Kasumi-1 (cell line): ENCODE data around the gene TCP1.
"Not testable (repeated sequence)": the region's sequence is repeated elsewhere in the genome, so short reads cannot be mapped to it uniquely, and the experiment has no call there.

ENCODE experiments used
- DNase-seq, 2 experiments: peaks; one replicate each; lab custom pipeline; 2025; lab: John Stamatoyannopoulos, UW

Gene TCP1

DNA sequence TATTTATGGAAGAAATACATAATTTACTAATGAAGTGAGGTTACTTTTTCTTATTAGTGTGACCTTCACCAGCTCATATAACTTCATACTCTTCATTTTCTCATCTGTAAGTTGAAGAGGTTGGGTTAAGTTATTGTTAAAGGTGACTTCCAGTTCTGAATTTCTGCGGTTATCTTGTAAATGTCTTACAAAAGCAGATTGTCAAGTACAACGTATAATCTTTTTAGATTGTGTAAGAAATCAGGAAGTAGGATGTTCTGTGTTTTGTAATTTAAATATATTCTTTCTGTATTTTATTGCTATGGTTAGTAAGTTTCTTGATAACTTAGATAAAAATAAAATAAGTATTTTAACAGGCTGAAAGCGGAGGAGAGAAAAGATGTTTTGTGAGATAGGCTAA, 50.1 kb downstream of the TCP1 start:
- DNase-seq = peak in 1 of 2 experiments; percentile 9

DNA sequence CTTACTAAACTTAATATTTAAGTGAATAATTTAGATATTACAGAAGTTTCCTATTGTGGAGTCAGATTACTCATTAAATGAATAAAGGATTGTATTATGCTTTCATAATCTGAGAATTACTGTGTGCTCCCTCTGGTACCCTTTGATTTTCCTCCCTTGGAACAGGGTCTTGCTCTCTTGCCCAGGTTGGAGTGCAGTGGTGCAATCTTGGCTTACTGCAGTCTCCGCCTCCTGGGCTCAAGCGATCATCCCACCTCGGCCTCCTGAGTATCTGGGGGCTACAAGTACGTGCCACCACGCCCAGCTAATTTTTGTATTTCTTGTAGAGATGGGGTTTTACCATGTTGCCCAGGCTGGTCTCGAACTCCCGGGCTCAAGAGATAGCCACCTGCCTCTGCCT, 52.5 kb downstream of the TCP1 start:
- DNase-seq = no peak

DNA sequence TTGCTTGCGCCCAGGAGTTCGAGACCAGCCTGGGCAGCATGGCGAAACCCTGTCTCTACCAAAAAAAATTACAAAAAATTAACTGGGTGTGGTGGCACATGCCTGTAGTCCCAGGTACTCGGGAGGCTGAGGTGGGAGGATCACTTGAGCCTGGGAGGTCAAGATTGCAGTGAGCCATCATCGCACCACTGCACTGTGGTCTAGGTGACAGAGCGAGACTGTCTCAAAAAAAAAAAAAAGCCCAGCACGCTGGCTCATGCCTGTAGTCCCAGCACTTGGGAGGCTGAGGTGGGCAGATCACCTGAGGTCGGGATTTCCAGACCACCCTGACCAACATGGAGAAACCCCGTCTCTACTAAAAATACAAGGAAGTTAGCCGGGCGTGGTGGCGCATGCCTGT, 56.0 kb downstream of the TCP1 start:
- DNase-seq = not testable (repeated sequence)

DNA sequence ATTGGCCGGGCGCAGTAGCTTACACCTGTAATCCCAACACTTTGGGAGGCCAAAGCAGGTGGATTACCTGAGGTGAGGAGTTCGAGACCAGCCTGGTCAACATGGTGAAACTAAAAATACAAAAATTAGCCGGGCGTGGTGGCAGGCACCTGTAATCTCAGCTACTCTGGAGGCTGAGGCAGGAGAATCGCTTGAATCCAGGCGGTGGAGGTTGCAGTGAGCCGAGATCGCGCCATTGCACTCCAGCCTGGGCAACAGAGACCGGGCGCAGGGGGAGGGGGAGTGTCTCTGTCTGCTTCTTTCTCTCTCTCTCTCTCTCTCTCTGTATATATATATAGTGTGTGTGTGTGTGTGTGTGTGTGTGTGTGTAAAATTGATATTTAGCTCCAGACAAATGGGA, 56.9 kb downstream of the TCP1 start:
- DNase-seq = not testable (repeated sequence)

DNA sequence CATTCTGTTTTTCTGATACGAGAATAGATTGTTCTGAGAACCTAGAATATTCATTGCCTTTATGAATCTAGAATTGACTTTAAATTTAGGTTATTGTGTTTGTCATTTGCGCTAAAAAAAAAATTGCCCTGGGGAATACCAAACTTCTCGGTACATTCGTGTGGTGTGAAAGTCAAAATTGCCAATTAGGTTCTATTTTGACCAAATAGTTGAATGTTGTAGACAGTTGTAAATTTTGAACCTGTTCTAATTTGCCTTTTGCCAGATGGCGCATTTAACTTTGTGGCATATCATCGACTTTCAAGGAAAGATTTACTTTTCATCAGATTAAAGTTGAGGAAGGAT, 59.1 kb downstream of the TCP1 start:
- DNase-seq = no peak

DNA sequence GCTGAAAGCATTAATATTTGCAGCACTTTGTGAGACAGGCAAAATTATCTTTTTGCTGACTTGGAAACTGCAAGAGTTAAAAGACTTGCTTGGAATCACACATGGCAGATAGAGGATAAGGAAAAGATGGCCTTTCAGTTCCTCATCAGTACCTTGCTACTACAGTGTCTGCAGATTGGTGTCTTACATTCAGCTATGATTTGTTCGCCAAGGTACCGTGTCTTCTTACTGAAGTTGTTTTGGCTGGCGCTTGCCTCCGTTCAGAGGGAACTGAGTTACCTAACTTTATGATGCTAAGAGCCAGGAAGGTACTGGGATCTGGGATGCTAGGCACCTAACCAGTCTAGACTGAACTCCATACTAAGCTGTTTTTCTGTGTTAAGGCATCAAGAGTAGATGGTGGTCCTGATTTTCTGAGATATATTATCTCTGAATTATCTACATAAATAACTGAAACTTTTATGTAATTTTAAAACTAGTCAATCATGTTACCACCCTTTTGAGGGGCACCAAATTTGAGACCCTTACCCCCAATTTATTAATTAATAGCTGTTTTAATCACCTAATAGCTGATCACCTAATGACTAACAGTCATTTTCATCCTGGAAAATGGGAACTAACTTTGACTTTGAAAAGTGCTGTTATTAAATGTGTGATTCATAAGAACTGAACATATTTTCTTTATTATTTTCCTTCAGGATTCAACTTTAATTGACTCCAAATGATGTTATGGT, 59.6 kb downstream of the TCP1 start:
- peak in 1 of 2 experiments; percentile 12 for DNase-seq

DNA sequence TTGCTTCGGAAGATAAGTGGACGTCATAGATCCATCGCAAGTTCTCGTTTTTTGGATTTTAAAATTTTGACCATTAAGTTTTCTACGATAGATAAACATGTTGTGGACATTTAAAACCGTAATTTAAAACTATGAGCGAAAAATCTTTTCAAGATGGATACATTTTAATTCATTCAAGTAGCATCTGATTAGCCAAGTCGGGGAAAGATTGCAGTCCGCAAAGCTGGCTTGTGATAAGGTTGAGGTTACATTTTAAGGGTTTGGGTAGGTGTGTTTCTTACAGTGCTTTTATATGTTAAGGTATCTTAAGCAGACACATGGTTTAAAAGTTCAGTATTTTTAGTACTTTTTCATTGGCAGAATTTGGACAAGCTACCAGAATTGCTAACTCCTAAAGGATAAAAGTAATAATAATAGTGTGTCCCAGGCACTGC, 60.9 kb downstream of the TCP1 start:
- DNase-seq = peak in 1 of 2 experiments; percentile 17
